ENCODE data around the gene NFATC2IP.

- TF ChIP-seq, protein P1, sequence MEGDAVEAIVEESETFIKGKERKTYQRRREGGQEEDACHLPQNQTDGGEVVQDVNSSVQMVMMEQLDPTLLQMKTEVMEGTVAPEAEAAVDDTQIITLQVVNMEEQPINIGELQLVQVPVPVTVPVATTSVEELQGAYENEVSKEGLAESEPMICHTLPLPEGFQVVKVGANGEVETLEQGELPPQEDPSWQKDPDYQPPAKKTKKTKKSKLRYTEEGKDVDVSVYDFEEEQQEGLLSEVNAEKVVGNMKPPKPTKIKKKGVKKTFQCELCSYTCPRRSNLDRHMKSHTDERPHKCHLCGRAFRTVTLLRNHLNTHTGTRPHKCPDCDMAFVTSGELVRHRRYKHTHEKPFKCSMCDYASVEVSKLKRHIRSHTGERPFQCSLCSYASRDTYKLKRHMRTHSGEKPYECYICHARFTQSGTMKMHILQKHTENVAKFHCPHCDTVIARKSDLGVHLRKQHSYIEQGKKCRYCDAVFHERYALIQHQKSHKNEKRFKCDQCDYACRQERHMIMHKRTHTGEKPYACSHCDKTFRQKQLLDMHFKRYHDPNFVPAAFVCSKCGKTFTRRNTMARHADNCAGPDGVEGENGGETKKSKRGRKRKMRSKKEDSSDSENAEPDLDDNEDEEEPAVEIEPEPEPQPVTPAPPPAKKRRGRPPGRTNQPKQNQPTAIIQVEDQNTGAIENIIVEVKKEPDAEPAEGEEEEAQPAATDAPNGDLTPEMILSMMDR (IDR thresholded peaks at IDR 0.05; ENCODE audit: low read length), result no peak
- no peak for TF ChIP-seq EZH2 (optimal IDR thresholded peaks at IDR 0.05; ENCODE audit: low read depth, low read length)
Observed at GRCh38 chr16:29012913-29013553, 62.3 kb downstream of the NFATC2IP start.

All from MM.1S (cell line).